Smooth muscle cell (in vitro differentiated cells): ENCODE data around the gene DNM2. TPM values are rescaled to one million over a fixed set of nuclear protein-coding genes. Genes with fewer than 3 reads are reported as not detected.
A peak's percentile ranks its signal among the peaks of the same experiment; 100 is the strongest.

Source experiments
- DNase-seq: peaks from one replicate; lab custom pipeline; 2025; ENCODE audit not compliant: unreplicated experiment; lab: John Stamatoyannopoulos, UW
- H2AFZ ChIP-seq: fragments of 200-600 bp; sonication (generic); 2 replicates; pipeline ENCODE4 v1.6.0; 2016; ENCODE audit warnings: antibody characterized with exemption, low read depth, mild to moderate bottlenecking
- H3F3A ChIP-seq: fragments of 200-600 bp; sonication (generic); 2 replicates; pipeline ENCODE4 v1.6.0; 2017; ENCODE audit warnings: antibody characterized with exemption, low read depth
- H3K27ac ChIP-seq: fragments of 200-600 bp; sonication (generic); 2 replicates; pipeline ENCODE4 v1.5.1; 2016; ENCODE audit warnings: low read depth, mild to moderate bottlenecking
- H3K27me3 ChIP-seq: fragments of 200-600 bp; sonication (generic); 2 replicates; pipeline ENCODE4 v1.6.1; 2016; ENCODE audit warnings: low read depth, mild to moderate bottlenecking
- H3K36me3 ChIP-seq: fragments of 200-600 bp; sonication (generic); 2 replicates; pipeline ENCODE4 v1.5.1; 2016; ENCODE audit warnings: low read depth
- H3K4me1 ChIP-seq: fragments of 200-600 bp; sonication (generic); 2 replicates; pipeline ENCODE4 v1.5.1; 2016; ENCODE audit warnings: low read depth
- H3K4me2 ChIP-seq: fragments of 200-600 bp; sonication (generic); 2 replicates; pipeline ENCODE4 v1.6.0; 2016; ENCODE audit warnings: mild to moderate bottlenecking
- H3K4me3 ChIP-seq: fragments of 200-600 bp; sonication (generic); 2 replicates; pipeline ENCODE4 v1.5.1; 2016; ENCODE audit warnings: mild to moderate bottlenecking
- H3K79me2 ChIP-seq: fragments of 200-600 bp; sonication (generic); 2 replicates; pipeline ENCODE4 v1.6.0; 2016; ENCODE audit warnings: low read depth, mild to moderate bottlenecking
- H3K9ac ChIP-seq: fragments of 200-600 bp; sonication (generic); 2 replicates; pipeline ENCODE4 v1.6.0; 2016; ENCODE audit warnings: low read depth
- H3K9me3 ChIP-seq: fragments of 200-600 bp; sonication (generic); replicated peaks from 2 replicates; pipeline ENCODE4 v1.5.1; 2016; ENCODE audit warnings: low read depth
- H4K20me1 ChIP-seq: fragments of 200-600 bp; sonication (generic); 2 replicates; pipeline ENCODE4 v1.6.0; 2016; ENCODE audit warnings: low read depth
- WGBS: methylation state at CpG from one replicate; pipeline ENCODE4 v1.1.7; 2016; ENCODE audit warnings: low lambda C conversion rate; 5-methylcytosine and 5-hydroxymethylcytosine counted together
- polyA plus RNA-seq: library from polyadenylated mRNA; unstranded; fragments of >200 nt; fragmentation: Nextera tagmentation; extraction: Ambion mirVana; gene quantifications from 2 replicates; pipeline ENCODE4 v1.2.1, GENCODE V29; 2016
- total RNA-seq: library from RNA; depleted of rRNA; stranded (reverse); fragments of >200 nt; gene quantifications from 2 replicates; pipeline ENCODE4 v1.2.3, GENCODE V29; 2014
- TF ChIP-seq, protein P1 (sequence below): fragments of 200-600 bp; sonication (generic); IDR thresholded peaks from 2 replicates; pipeline ENCODE4 v1.5.1; 2017; ENCODE audit warnings: borderline replicate concordance, mild to moderate bottlenecking, antibody characterized with exemption; ENCODE audit not compliant: insufficient read depth, poor library complexity, severe bottlenecking

The DNM2 gene
- total and polyA plus RNA-seq, 2 experiments from 2014 or later, result 65.1 to 93.2 TPM

DNA sequence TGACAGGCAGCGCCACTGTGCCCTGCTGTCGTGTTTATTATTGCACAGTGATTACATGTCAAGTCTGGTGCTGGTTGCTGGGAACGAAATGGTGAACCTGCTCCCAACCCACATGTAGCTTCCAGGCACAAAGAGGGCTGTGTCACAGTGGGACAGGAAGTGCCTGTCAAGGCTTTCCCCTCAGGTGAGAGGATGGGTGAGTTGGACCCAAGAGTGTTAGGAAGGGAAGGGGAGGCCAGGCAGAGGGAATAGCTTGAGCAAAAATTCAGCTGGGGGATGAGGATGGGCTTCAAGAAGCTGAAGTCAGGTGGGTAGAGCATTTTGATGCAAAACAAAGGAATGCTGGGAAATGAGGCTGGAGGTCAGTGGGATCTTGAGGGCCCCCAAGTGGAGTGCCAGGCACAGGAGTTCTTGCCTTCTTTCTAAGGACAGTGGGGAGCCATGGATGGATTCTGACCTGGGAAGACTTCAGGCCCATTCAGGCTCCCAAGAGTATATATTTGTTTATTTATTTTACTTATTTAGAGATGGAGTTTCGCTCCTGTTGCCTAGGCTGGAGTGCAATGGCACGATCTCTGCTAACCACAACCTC is 25.1 kb upstream of the DNM2 start:
- no peaks in the 10 kb centered on the region for H3K27me3 ChIP-seq
- 97% methylated on average over 5 of the region's 5 CpGs for WGBS
- no peak overlapping the region for H3K27ac ChIP-seq
- no peak overlapping the region for H2AFZ ChIP-seq
- no peak overlapping the region for H3K4me3 ChIP-seq
- peaks cover 13% of the 10 kb centered on the region for H3F3A ChIP-seq
- TF ChIP-seq, protein P1, sequence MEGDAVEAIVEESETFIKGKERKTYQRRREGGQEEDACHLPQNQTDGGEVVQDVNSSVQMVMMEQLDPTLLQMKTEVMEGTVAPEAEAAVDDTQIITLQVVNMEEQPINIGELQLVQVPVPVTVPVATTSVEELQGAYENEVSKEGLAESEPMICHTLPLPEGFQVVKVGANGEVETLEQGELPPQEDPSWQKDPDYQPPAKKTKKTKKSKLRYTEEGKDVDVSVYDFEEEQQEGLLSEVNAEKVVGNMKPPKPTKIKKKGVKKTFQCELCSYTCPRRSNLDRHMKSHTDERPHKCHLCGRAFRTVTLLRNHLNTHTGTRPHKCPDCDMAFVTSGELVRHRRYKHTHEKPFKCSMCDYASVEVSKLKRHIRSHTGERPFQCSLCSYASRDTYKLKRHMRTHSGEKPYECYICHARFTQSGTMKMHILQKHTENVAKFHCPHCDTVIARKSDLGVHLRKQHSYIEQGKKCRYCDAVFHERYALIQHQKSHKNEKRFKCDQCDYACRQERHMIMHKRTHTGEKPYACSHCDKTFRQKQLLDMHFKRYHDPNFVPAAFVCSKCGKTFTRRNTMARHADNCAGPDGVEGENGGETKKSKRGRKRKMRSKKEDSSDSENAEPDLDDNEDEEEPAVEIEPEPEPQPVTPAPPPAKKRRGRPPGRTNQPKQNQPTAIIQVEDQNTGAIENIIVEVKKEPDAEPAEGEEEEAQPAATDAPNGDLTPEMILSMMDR, result no peak
- peaks cover 5% of the 10 kb centered on the region for H3K4me1 ChIP-seq
- H3K79me2 ChIP-seq, result no peaks in the 10 kb centered on the region
- no peak overlapping the region for H3K9ac ChIP-seq
- H3K4me2 ChIP-seq, result no peak overlapping the region
- no peak for DNase-seq
- H3K36me3 ChIP-seq, result peaks cover 5% of the 10 kb centered on the region
- peaks cover 86% of the 10 kb centered on the region for H4K20me1 ChIP-seq
- H3K9me3 ChIP-seq, result no peaks in the 10 kb centered on the region

DNA sequence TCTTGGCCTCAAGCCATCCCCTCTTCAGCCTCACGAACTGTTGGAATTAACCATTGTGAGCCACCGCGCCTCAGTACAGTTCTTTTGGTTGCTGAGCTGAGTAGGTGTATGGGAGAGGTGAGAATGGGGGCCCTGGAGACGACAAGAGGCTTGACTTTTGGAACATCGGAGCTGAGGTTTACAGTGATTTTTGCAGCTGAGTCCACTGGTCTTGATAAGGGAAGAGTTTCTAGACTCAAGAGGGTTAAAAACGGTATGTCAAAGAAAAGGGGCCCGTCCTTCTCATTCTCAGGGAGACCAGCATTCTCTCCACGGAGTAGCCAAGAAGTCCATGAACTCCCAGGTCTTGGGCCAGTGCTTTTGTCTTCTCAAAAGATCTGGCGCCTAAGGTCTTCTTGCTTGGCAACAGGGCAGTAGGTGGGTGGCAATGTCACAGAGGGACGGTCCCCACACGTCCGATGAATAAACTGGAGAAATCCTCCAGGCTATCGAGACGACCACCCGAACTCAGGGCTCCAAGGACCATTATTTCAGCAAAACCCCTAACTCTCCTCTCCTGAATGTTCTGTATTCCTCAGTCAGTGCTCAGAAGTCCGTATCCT is 23.1 kb upstream of the DNM2 start:
- H3K4me3 ChIP-seq, result peak overlapping the region; percentile 43
- H4K20me1 ChIP-seq, result peaks cover 65% of the 10 kb centered on the region
- no peaks in the 10 kb centered on the region for H3K9me3 ChIP-seq
- WGBS, result 67% methylated on average over 16 of the region's 16 CpGs
- H3K27ac ChIP-seq, result no peak overlapping the region
- DNase-seq, result no peak
- TF ChIP-seq, protein P1, result no peak
- no peaks in the 10 kb centered on the region for H3K79me2 ChIP-seq
- H3F3A ChIP-seq, result peaks cover 13% of the 10 kb centered on the region
- H3K27me3 ChIP-seq, result no peaks in the 10 kb centered on the region
- no peak overlapping the region for H2AFZ ChIP-seq
- no peaks in the 10 kb centered on the region for H3K36me3 ChIP-seq
- peak overlapping the region; percentile 88 for H3K4me2 ChIP-seq
- H3K9ac ChIP-seq, result no peak overlapping the region
- peaks cover 5% of the 10 kb centered on the region for H3K4me1 ChIP-seq

DNA sequence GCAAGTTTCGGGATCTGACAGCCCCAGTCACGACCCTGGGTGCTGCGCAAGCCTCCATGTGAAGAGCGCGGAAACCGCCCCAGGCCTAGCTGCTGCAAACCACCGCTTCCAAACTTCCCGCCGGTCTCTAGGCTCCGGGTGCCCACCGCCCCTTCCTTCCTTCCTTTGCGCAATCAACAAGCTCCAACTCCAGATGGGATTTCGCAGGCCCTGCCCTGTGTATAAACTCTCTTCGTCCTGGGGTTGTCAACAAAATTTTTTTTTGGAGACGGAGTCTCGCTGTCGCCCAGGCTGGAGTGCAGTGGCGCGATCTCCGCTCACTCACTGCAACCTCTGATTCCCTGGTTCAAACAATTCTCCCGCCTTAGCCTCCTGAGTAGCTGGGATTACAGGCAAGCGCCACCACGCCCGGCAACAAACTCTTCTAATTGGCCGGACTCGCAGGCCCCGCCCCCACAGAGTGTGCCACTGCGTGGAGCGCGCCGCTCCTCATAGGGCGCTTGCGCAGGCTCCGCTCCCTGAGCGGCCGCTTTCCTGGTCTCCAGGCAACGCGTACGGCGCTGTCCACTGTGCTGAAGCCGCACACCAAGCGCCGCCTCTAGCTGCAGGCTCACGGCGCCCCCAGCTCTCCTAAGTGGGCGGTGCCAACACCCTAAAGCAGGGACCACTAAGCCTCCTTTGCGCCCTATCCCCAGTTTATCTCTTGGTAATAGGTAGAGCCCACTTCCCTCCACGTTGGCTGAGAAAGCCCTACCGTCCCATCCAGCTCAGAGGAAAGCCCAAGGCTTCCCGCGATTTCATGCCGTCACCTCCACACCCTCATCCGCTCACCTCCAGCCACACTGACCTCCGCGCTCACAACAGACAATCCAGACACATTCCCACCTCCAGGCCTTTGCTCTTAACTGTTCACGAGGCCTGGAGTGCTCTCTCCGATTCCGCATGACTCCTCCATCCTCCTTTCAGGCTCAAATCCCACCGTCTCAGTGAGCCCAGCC is 22.2 kb upstream of the DNM2 start:
- Histone ChIP-seq H3K4me1 (peaks cover 5% of the 10 kb centered on the region), H3K4me2 (peak overlapping the region; percentile 88), H3K9me3 (no peaks in the 10 kb centered on the region), H3F3A (peaks cover 13% of the 10 kb centered on the region), H3K4me3 (peak overlapping the region; percentile 43), H3K79me2 (no peaks in the 10 kb centered on the region), H4K20me1 (peaks cover 56% of the 10 kb centered on the region), H3K27me3 (no peaks in the 10 kb centered on the region), H3K27ac (no peak overlapping the region), H3K36me3 (no peaks in the 10 kb centered on the region), H3K9ac (no peak overlapping the region), H2AFZ (no peak overlapping the region)
- DNase-seq, result peak; percentile 67
- 16% methylated on average over 57 of the region's 59 CpGs for WGBS
- TF ChIP-seq, protein P1, result no peak
